ENCODE measurements around the gene GPR45. TPM values are rescaled to one million over a fixed set of nuclear protein-coding genes. Genes with fewer than 3 reads are reported as not detected.

GPR45 gene
- polyA plus RNA-seq, 1 of the 3 experiments (the other 2 are of a cell fraction) = not detected

DNA sequence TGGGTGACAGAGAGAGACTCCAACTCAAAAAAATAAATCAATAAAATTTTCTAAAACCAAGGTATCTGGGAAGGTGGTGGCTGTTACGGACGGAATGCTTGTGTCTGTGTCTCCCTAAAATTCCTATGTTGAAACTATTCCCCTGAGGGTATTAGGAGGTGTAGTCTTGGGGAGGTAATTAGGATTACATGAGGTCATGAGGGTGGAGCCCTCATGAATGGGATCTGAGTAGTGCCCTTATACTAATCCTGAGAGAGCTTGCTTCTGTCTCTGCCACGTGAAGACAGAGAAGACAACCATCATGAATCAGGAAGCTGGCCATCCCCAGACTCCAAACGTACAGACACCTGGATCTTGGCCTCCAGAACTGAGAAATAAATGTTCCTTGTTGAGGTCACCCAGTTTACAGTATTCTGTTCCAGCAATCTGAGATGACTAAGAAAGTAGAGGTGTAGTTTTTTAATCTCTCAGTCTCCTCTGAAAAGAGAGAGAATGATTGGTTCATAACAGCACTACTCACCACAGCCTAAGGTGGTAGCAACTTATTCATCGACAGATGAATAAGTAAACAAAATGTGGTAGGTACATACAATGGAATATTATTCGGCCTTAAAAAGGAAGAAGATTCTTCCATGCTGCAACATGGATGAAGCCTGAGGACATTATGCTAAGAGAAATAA is 49.6 kb downstream of the GPR45 start:
- Histone ChIP-seq H3K4me2 (no peak overlapping the region), H3F3A (replicated peaks; ENCODE audit: insufficient read depth) (peaks cover 4% of the 10 kb centered on the region), H3K9me3 (no peaks in the 10 kb centered on the region), H2AFZ (ENCODE audit: low read depth) (no peak overlapping the region), H3K36me3 (replicated peaks in 1 of 2; ENCODE audit: control insufficient read depth in 1 of 2, insufficient read depth in 2 of 2, low read length in 1 of 2) (peaks cover 20 to 50% of the 10 kb centered on the region in 2 experiments), H3K4me3 (ENCODE audit: low read depth in 2 of 2, low read length in 1 of 2) (no peak overlapping the region), H3K27me3 (ENCODE audit: insufficient read depth) (no peaks in the 10 kb centered on the region), H3K27ac (ENCODE audit: low read depth in 2 of 2, low read length in 1 of 2) (no peak overlapping the region), H3K9ac (no peak overlapping the region), H3K9me2 (no peaks in the 10 kb centered on the region), H3K4me1 (ENCODE audit: control insufficient read depth in 1 of 2, insufficient read depth in 2 of 2, low read depth in 1 of 2, low read length in 1 of 2) (peaks cover 0 to 3% of the 10 kb centered on the region in 2 experiments; a peak in 1 of 4 replicates), H3K79me2 (ENCODE audit: insufficient read depth) (no peaks in the 10 kb centered on the region), H4K20me1 (ENCODE audit: insufficient read depth) (no peaks in the 10 kb centered on the region)
- WGBS (ENCODE audit: low lambda C conversion rate) = 90% methylated on average over 5 of the region's 6 CpGs
- TF ChIP-seq RCOR1 (IDR thresholded peaks at IDR 0.05; ENCODE audit: low read length) = no peak
- no peak for TF ChIP-seq JUND (IDR thresholded peaks at IDR 0.05)
- no peak for TF ChIP-seq TAF1 (IDR thresholded peaks at IDR 0.05; ENCODE audit: borderline replicate concordance, low read depth, low read length)
- no peak for TF ChIP-seq TEAD4 (IDR thresholded peaks at IDR 0.05; ENCODE audit: borderline replicate concordance, insufficient read depth)
- TF ChIP-seq TCF12 (IDR thresholded peaks at IDR 0.05) = no peak
- TF ChIP-seq NRF1 (IDR thresholded peaks at IDR 0.05; ENCODE audit: low read depth, low read length) = no peak
- TF ChIP-seq FOXJ3 (CRISPR knock-in tag; IDR thresholded peaks at IDR 0.05) = no peak
- TF ChIP-seq, protein P1, sequence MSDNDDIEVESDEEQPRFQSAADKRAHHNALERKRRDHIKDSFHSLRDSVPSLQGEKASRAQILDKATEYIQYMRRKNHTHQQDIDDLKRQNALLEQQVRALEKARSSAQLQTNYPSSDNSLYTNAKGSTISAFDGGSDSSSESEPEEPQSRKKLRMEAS (IDR thresholded peaks at IDR 0.05; ENCODE audit: low read depth) = no peak
- TF ChIP-seq GATA2 (CRISPR knock-in tag; IDR thresholded peaks at IDR 0.05) = no peak
- no peak for TF ChIP-seq EZH2phosphoT487 (IDR thresholded peaks at IDR 0.05; ENCODE audit: borderline replicate concordance, low read depth)
- ChIA-PET CTCF (no interaction called here), POLR2A (no interaction called here)
- no peak for DNase-seq

DNA sequence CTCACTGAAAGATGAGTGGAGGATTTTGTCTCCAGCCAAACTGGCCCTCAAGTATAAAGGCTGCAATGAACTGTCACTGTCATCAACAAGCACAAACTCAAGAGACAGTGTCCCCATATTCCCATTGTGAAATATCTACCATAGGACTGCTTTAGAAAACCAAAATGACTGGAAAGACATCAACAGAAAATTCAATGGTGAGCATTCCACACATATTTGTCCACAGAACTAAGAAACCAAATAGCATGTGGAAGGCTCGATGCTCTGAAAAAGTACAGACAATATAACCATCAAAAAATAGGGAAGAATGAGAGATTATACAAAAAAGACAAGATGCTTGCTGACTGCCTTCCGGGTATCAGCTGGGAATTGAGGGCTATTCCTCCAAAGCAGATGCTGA is 50.4 kb downstream of the GPR45 start:
- H3K27me3 ChIP-seq (ENCODE audit: insufficient read depth) = no peaks in the 10 kb centered on the region
- no peaks in the 10 kb centered on the region for H3K79me2 ChIP-seq (ENCODE audit: insufficient read depth)
- 91% methylated on average over 2 of the region's 2 CpGs for WGBS (ENCODE audit: low lambda C conversion rate)
- no peak for DNase-seq
- H3K36me3 ChIP-seq (replicated peaks in 1 of 2; ENCODE audit: control insufficient read depth in 1 of 2, insufficient read depth in 2 of 2, low read length in 1 of 2) = peaks cover 21 to 50% of the 10 kb centered on the region in 2 experiments
- ChIA-PET CTCF (interaction anchor here (0.6 to 3.9 kb wide), 6 partner anchors 20 to 178 kb away, joined by 3 to 42 read pairs (median 4); no protein-coding TSS in a partner anchor), POLR2A (no interaction called here)
- H2AFZ ChIP-seq (ENCODE audit: low read depth) = no peak overlapping the region
- peaks cover 7% of the 10 kb centered on the region for H3F3A ChIP-seq (replicated peaks; ENCODE audit: insufficient read depth)
- no peak overlapping the region for H3K4me3 ChIP-seq (ENCODE audit: low read depth in 2 of 2, low read length in 1 of 2)
- no peak overlapping the region for H3K27ac ChIP-seq (ENCODE audit: low read depth in 2 of 2, low read length in 1 of 2)
- no peaks in the 10 kb centered on the region for H3K9me3 ChIP-seq
- peaks cover 0 to 3% of the 10 kb centered on the region in 2 experiments; a peak in 1 of 4 replicates for H3K4me1 ChIP-seq (ENCODE audit: control insufficient read depth in 1 of 2, insufficient read depth in 2 of 2, low read depth in 1 of 2, low read length in 1 of 2)
- H4K20me1 ChIP-seq (ENCODE audit: insufficient read depth) = no peaks in the 10 kb centered on the region
- no peaks in the 10 kb centered on the region for H3K9me2 ChIP-seq
- no peak overlapping the region for H3K4me2 ChIP-seq
- H3K9ac ChIP-seq = no peak overlapping the region
- TF ChIP-seq, protein P2, sequence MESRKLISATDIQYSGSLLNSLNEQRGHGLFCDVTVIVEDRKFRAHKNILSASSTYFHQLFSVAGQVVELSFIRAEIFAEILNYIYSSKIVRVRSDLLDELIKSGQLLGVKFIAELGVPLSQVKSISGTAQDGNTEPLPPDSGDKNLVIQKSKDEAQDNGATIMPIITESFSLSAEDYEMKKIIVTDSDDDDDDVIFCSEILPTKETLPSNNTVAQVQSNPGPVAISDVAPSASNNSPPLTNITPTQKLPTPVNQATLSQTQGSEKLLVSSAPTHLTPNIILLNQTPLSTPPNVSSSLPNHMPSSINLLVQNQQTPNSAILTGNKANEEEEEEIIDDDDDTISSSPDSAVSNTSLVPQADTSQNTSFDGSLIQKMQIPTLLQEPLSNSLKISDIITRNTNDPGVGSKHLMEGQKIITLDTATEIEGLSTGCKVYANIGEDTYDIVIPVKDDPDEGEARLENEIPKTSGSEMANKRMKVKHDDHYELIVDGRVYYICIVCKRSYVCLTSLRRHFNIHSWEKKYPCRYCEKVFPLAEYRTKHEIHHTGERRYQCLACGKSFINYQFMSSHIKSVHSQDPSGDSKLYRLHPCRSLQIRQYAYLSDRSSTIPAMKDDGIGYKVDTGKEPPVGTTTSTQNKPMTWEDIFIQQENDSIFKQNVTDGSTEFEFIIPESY (IDR thresholded peaks at IDR 0.05; ENCODE audit: borderline replicate concordance, low read depth) = no peak
- TF ChIP-seq RFX5 (IDR thresholded peaks at IDR 0.05; ENCODE audit: low read length) = no peak
- TF ChIP-seq, protein P3, sequence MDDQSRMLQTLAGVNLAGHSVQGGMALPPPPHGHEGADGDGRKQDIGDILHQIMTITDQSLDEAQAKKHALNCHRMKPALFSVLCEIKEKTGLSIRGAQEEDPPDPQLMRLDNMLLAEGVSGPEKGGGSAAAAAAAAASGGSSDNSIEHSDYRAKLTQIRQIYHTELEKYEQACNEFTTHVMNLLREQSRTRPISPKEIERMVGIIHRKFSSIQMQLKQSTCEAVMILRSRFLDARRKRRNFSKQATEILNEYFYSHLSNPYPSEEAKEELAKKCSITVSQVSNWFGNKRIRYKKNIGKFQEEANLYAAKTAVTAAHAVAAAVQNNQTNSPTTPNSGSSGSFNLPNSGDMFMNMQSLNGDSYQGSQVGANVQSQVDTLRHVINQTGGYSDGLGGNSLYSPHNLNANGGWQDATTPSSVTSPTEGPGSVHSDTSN (IDR thresholded peaks at IDR 0.05) = no peak
- TF ChIP-seq EZH2phosphoT487 (IDR thresholded peaks at IDR 0.05; ENCODE audit: borderline replicate concordance, low read depth) = no peak
- no peak for TF ChIP-seq CHD2 (IDR thresholded peaks at IDR 0.05; ENCODE audit: low read length, partially characterized antibody)
- TF ChIP-seq SMC3 (IDR thresholded peaks at IDR 0.05; ENCODE audit: low read depth, low read length) = no peak
- TF ChIP-seq, protein P4, sequence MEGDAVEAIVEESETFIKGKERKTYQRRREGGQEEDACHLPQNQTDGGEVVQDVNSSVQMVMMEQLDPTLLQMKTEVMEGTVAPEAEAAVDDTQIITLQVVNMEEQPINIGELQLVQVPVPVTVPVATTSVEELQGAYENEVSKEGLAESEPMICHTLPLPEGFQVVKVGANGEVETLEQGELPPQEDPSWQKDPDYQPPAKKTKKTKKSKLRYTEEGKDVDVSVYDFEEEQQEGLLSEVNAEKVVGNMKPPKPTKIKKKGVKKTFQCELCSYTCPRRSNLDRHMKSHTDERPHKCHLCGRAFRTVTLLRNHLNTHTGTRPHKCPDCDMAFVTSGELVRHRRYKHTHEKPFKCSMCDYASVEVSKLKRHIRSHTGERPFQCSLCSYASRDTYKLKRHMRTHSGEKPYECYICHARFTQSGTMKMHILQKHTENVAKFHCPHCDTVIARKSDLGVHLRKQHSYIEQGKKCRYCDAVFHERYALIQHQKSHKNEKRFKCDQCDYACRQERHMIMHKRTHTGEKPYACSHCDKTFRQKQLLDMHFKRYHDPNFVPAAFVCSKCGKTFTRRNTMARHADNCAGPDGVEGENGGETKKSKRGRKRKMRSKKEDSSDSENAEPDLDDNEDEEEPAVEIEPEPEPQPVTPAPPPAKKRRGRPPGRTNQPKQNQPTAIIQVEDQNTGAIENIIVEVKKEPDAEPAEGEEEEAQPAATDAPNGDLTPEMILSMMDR (IDR thresholded peaks at IDR 0.05) = no peak
- TF ChIP-seq SIN3A (IDR thresholded peaks at IDR 0.05; ENCODE audit: borderline replicate concordance, low read depth, low read length) = no peak
- TF ChIP-seq MEF2A (IDR thresholded peaks at IDR 0.05; ENCODE audit: borderline replicate concordance, low read depth) = no peak
- TF ChIP-seq RCOR1 (IDR thresholded peaks at IDR 0.05; ENCODE audit: low read length) = no peak
- TF ChIP-seq ELF1 (IDR thresholded peaks at IDR 0.05) = no peak
- TF ChIP-seq FOXM1 (IDR thresholded peaks at IDR 0.05; ENCODE audit: low read depth) = no peak
- TF ChIP-seq FOXJ3 (CRISPR knock-in tag; IDR thresholded peaks at IDR 0.05) = no peak
- no peak for TF ChIP-seq RXRA (IDR thresholded peaks at IDR 0.05; ENCODE audit: borderline replicate concordance, low read depth)
- no peak for TF ChIP-seq NFIC (IDR thresholded peaks at IDR 0.05; ENCODE audit: borderline replicate concordance)
- TF ChIP-seq, protein P5, sequence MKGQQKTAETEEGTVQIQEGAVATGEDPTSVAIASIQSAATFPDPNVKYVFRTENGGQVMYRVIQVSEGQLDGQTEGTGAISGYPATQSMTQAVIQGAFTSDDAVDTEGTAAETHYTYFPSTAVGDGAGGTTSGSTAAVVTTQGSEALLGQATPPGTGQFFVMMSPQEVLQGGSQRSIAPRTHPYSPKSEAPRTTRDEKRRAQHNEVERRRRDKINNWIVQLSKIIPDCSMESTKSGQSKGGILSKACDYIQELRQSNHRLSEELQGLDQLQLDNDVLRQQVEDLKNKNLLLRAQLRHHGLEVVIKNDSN (IDR thresholded peaks at IDR 0.05; ENCODE audit: borderline replicate concordance, low read depth) = no peak
- no peak for TF ChIP-seq MXI1 (IDR thresholded peaks at IDR 0.05; ENCODE audit: low read depth, low read length)

Data from SK-N-SH (cell line).